HEK293 (cell line): ENCODE measurements around the gene ZCCHC13.

Experiments used
- CTCF ChIP-seq: fragments of 450-650 bp; formaldehyde crosslinking; IDR thresholded peaks from 2 replicates; pipeline ENCODE4 v1.5.1; 2016; ENCODE audit warnings: missing biosample characterization, missing genetic modification characterization
- FEZF1 ChIP-seq: fragments of 450-650 bp; formaldehyde crosslinking; IDR thresholded peaks from 2 replicates; pipeline ENCODE4 v1.5.1; 2016; ENCODE audit warnings: missing biosample characterization, missing genetic modification characterization
- GLI2 ChIP-seq: fragments of 450-650 bp; formaldehyde crosslinking; IDR thresholded peaks from 2 replicates; pipeline ENCODE4; 2017; ENCODE audit warnings: missing biosample characterization, missing genetic modification characterization, low read depth, borderline replicate concordance
- HOXD13 ChIP-seq: sonication (generic); formaldehyde crosslinking; IDR thresholded peaks from 2 replicates; pipeline ENCODE4 v1.8.0; 2022; ENCODE audit warnings: missing genetic modification reagents, borderline replicate concordance
- INSM2 ChIP-seq: fragments of 450-650 bp; formaldehyde crosslinking; IDR thresholded peaks from 2 replicates; pipeline ENCODE4 v1.5.1; 2016; ENCODE audit warnings: missing biosample characterization, missing genetic modification characterization
- PRDM10 ChIP-seq: fragments of 450-650 bp; formaldehyde crosslinking; IDR thresholded peaks from 2 replicates; pipeline ENCODE4 v1.5.1; 2016; ENCODE audit warnings: missing biosample characterization, missing genetic modification characterization
- YY2 ChIP-seq: fragments of 450-650 bp; formaldehyde crosslinking; IDR thresholded peaks from 2 replicates; pipeline ENCODE4 v1.5.1; 2016; ENCODE audit warnings: missing biosample characterization, missing genetic modification characterization
- ZFP69B ChIP-seq: fragments of 450-650 bp; formaldehyde crosslinking; IDR thresholded peaks from 2 replicates; pipeline ENCODE4 v1.5.1; 2016; ENCODE audit warnings: missing biosample characterization, missing genetic modification characterization
- ZNF121 ChIP-seq: fragments of 450-650 bp; formaldehyde crosslinking; IDR thresholded peaks from 2 replicates; pipeline ENCODE4 v1.5.1; 2016; ENCODE audit warnings: missing biosample characterization, missing genetic modification characterization
- ZNF140 ChIP-seq: fragments of 450-650 bp; formaldehyde crosslinking; IDR thresholded peaks from 2 replicates; pipeline ENCODE4 v1.5.1; 2016; ENCODE audit warnings: missing biosample characterization, missing genetic modification characterization
- ZNF221 ChIP-seq: fragments of 450-650 bp; formaldehyde crosslinking; IDR thresholded peaks from 2 replicates; pipeline ENCODE4 v1.5.1; 2017; ENCODE audit warnings: missing biosample characterization, missing genetic modification characterization, borderline replicate concordance
- ZNF24 ChIP-seq: fragments of 450-650 bp; formaldehyde crosslinking; IDR thresholded peaks from 2 replicates; pipeline ENCODE4 v1.5.1; 2016; ENCODE audit warnings: missing biosample characterization, missing genetic modification characterization
- ZNF362 ChIP-seq: fragments of 450-650 bp; formaldehyde crosslinking; IDR thresholded peaks from 2 replicates; pipeline ENCODE4 v1.5.1; 2016; ENCODE audit warnings: missing biosample characterization, missing genetic modification characterization
- ZNF404 ChIP-seq: fragments of 450-650 bp; formaldehyde crosslinking; IDR thresholded peaks from 2 replicates; pipeline ENCODE4 v1.5.1; 2017; ENCODE audit warnings: missing biosample characterization, missing genetic modification characterization
- ZNF449 ChIP-seq: fragments of 450-650 bp; formaldehyde crosslinking; IDR thresholded peaks from 2 replicates; pipeline ENCODE4 v1.5.1; 2017; ENCODE audit warnings: missing biosample characterization, mild to moderate bottlenecking, missing genetic modification characterization, moderate library complexity
- ZNF510 ChIP-seq: fragments of 450-650 bp; formaldehyde crosslinking; IDR thresholded peaks from 2 replicates; pipeline ENCODE4 v1.5.1; 2018; ENCODE audit warnings: mild to moderate bottlenecking, missing genetic modification characterization, missing biosample characterization; ENCODE audit not compliant: insufficient replicate concordance
- ZNF513 ChIP-seq: fragments of 450-650 bp; IDR thresholded peaks from 2 replicates; pipeline ENCODE4 v1.5.1; 2018; ENCODE audit warnings: missing biosample characterization, missing genetic modification characterization
- ZNF555 ChIP-seq: fragments of 450-650 bp; formaldehyde crosslinking; conservative IDR thresholded peaks from 2 replicates; pipeline ENCODE4 v1.5.1; 2017; ENCODE audit warnings: missing biosample characterization, mild to moderate bottlenecking, missing genetic modification characterization, inconsistent platforms
- ZNF560 ChIP-seq: fragments of 450-650 bp; formaldehyde crosslinking; IDR thresholded peaks from 2 replicates; pipeline ENCODE4 v1.5.1; 2017; ENCODE audit warnings: missing biosample characterization, missing genetic modification characterization, borderline replicate concordance
- ZNF580 ChIP-seq: fragments of 450-650 bp; formaldehyde crosslinking; IDR thresholded peaks from 2 replicates; pipeline ENCODE4 v1.5.1; 2016; ENCODE audit warnings: missing biosample characterization, missing genetic modification characterization
- ZNF658 ChIP-seq: fragments of 450-650 bp; formaldehyde crosslinking; IDR thresholded peaks from 2 replicates; pipeline ENCODE4; 2016; ENCODE audit warnings: missing biosample characterization, missing genetic modification characterization
- ZNF768 ChIP-seq: fragments of 450-650 bp; formaldehyde crosslinking; IDR thresholded peaks from 2 replicates; pipeline ENCODE4 v1.5.1; 2018; ENCODE audit warnings: missing biosample characterization, mild to moderate bottlenecking, missing genetic modification characterization
- ZSCAN4 ChIP-seq: fragments of 450-650 bp; formaldehyde crosslinking; IDR thresholded peaks from 2 replicates; pipeline ENCODE4 v1.5.1; 2017; ENCODE audit warnings: missing biosample characterization, missing genetic modification characterization
- ZXDB ChIP-seq: fragments of 450-650 bp; formaldehyde crosslinking; IDR thresholded peaks from 2 replicates; pipeline ENCODE4 v1.5.1; 2016; ENCODE audit warnings: missing biosample characterization, missing genetic modification characterization

ZCCHC13 gene

GRCh38 chrX:74291964-74292807, 11.8 kb upstream of the ZCCHC13 start (continued):
- TF ChIP-seq ZXDB (tag by site-specific recombination) (0 out of 2 replicates have a peak, but pooled peaks have one; percentile 49), ZNF221 (tag by site-specific recombination) (no peak), ZNF560 (tag by site-specific recombination) (no peak), ZNF24 (tag by site-specific recombination) (no peak), CTCF (tag by site-specific recombination) (peak; percentile 48; the same call in 1 of the 2 replicates), GLI2 (tag by site-specific recombination) (no peak), INSM2 (tag by site-specific recombination) (no peak), ZNF404 (tag by site-specific recombination) (no peak), ZSCAN4 (tag by site-specific recombination) (no peak), HOXD13 (CRISPR knock-in tag) (no peak), PRDM10 (tag by site-specific recombination) (peak; percentile 56), ZNF768 (tag by site-specific recombination) (no peak), ZNF510 (tag by site-specific recombination) (no peak), YY2 (tag by site-specific recombination) (peak; percentile 70), ZNF513 (tag by site-specific recombination) (no peak), ZNF121 (tag by site-specific recombination) (no peak), ZNF658 (tag by site-specific recombination) (no peak), ZNF555 (tag by site-specific recombination) (no peak), ZNF580 (tag by site-specific recombination) (no peak; the same call in none of the 2 replicates), ZNF140 (tag by site-specific recombination) (no peak), ZNF362 (no peak), ZFP69B (tag by site-specific recombination) (no peak), FEZF1 (tag by site-specific recombination) (no peak), ZNF449 (tag by site-specific recombination) (no peak)
